ENCODE data around the gene TM4SF1. TPM values are rescaled to one million over a fixed set of nuclear protein-coding genes. Genes with fewer than 3 reads are reported as not detected.

The TM4SF1 gene
- total and polyA plus RNA-seq, 2 experiments from 2014 or later, result 0.10 to 0.74 TPM

- no peak overlapping the region for H3K4me3 Mint-ChIP-seq
- no peaks in the 10 kb centered on the region for H3K36me3 ChIP-seq (ENCODE audit: insufficient read depth)
- no peak overlapping the region for H3K27ac ChIP-seq (ENCODE audit: low read depth)
- peaks cover 47% of the 10 kb centered on the region for H3K4me1 ChIP-seq (ENCODE audit: insufficient read depth)
- H3F3A ChIP-seq (replicated peaks; ENCODE audit: low read depth), result no peaks in the 10 kb centered on the region
- no peak overlapping the region for H3K4me2 ChIP-seq
- H3K9me2 ChIP-seq (ENCODE audit: insufficient read depth), result no peaks in the 10 kb centered on the region
- no peaks in the 10 kb centered on the region for H3K79me2 ChIP-seq (replicated peaks; ENCODE audit: insufficient read depth)
- peak overlapping the region; percentile 76; the same call in 1 of the 2 replicates for H3K27ac Mint-ChIP-seq
- H2AFZ ChIP-seq, result peak overlapping the region; percentile 72
- no peak overlapping the region for H3K4me3 ChIP-seq
- no peaks in the 10 kb centered on the region for H3K9me3 Mint-ChIP-seq
- H3K4me1 Mint-ChIP-seq, result peaks cover 57% of the 10 kb centered on the region
- peaks cover 2% of the 10 kb centered on the region for H3K27me3 Mint-ChIP-seq (ENCODE audit: insufficient read depth, low read depth, poor library complexity)
- no peak for ATAC-seq
- H3K27me3 ChIP-seq (ENCODE audit: insufficient read depth), result no peaks in the 10 kb centered on the region
- no peak for TF ChIP-seq ZNF331 (CRISPR knock-in tag; IDR thresholded peaks at IDR 0.05; ENCODE audit: low read depth)
- TF ChIP-seq POLR2AphosphoS5 (IDR thresholded peaks at IDR 0.05; ENCODE audit: low read depth), result no peak
- TF ChIP-seq ZNF462 (CRISPR knock-in tag; IDR thresholded peaks at IDR 0.05), result no peak
- TF ChIP-seq ETS1 (IDR thresholded peaks at IDR 0.05), result no peak
- no peak for DNase-seq (ENCODE audit: low spot score)
- no peaks in the 10 kb centered on the region for H4K20me1 ChIP-seq (replicated peaks; ENCODE audit: insufficient read depth)
- H3K36me3 Mint-ChIP-seq (ENCODE audit: low read depth), result no peaks in the 10 kb centered on the region
Observed at GRCh38 chr3:149371723-149372114, 5.7 kb downstream of the TM4SF1 start.
